ENCODE data around the gene TPP2.
A peak's percentile ranks its signal among the peaks of the same experiment; 100 is the strongest.

Gene TPP2

DNA sequence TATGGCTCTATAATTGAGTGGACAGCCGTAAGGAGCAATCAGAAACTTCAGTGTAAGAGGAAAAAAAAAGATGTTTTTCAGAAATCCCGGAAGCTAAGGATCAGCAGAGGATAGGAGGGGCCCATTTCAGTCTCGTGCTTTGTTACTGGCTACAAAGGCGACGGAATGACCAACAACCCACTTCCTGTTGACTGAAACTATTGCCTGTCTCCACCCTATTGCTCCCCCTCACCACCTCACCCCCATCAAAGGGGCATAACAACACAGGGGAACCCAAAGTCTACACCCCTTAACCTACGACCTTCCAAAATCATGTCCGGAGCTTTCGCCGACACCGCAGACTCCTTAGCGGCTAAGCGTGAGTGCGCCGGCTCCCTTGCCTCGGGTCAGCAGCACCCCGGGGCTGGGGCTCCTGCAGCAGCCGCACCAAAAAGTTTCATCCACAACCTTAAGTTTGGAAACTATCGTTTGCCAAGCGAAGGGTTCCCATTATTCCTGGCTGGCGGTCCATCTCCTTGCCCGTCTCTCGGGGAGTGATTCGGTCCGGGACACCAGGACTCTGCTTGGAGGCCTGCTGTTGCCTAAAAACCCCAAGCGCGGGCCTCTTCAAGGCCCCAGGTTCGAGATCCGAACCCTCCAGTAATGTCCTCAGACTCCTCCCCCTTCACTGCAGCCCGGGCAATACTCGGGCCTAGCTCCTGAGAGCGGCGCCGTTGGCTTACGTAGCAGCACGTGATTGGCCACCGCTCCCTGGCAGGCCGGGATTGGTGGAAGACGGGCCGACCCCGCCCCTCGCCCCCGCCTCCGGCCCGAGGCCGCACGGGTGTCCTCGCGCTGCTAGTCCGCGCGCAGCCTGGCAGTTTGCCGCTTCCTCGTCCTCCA is at the start of gene TPP2:
Gene TPP2 (plus strand): TSS at position 840 of the 882 bp plus-strand sequence. CDS start 53 bp downstream, outside the sequence.
- DNase-seq, result peak; percentile 99

- no peak for DNase-seq
These were observed 48.0 kb upstream of the TPP2 start for GRCh38 chr13:102548811-102549210.

DNA sequence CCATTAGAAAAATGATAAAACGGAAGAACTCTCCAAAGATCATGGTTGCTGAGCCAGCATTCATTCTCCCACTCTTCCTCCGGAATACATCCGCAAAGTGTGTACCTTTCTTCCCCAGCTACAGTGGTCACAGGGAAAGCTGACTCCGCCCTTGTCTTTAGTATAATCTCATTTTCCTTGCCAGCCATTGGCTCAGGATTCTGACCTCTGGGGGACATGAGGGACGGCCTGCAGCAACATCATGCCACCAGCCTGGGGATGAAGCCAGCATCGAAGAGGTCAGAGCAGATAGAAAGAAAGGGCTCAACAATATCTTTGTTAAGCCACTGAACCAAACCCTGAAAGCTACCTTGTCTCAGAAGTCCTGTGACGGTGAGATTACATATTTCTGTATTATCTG is 46.3 kb upstream of the TPP2 start:
- no peak for DNase-seq

DNA sequence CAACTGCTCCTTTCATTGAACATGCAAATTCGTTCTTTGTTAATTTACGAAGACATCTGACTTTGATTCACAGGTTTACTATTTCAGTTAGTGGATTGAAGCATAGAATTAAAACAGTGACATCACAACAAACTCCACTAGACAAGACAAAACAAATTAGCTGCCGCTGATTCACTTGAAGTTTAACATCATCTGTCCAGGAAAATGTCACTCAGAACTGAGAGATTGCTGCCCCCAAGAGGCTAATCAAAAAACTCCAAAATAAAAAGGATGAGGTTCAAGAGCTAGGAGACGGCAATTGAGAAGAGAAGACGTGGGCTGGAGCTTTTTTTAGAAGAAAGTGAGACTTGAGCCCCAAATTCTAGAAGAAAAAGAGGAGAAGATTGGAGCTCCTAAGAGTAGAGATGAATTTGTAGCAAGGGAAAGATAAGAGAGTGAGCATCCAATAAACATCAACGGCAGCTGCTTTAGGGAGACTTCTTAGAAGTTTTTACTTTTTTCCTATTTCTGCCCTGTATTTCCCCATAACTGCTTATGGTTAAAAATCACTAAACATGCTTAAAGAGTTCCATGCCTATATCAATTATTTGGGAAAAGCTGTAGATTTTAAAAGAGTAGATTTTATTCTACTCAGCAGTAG is 40.8 kb upstream of the TPP2 start:
- DNase-seq, result peak; percentile 53

DNA sequence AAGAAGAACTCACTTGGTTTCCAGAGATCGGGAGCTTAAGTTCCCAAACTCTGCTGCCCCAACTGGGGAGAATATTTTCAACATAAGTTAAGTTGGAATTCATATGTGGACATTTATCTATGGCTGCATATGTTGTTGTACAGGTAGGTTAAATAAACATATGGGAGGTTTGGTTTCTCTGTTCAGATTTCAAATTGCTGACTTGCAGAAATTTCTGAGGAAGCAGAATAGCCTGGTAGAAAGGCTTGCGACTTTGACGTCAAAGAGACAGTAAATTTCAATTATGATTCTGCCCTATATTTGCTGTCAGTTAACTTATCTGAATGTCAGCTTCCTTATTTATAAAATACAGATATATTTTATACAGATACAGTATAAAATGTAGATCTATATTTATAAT is 40.0 kb upstream of the TPP2 start:
- DNase-seq, result no peak

GRCh38 chr13:102558029-102558428 is 38.8 kb upstream of the TPP2 start:
- no peak for DNase-seq

DNA sequence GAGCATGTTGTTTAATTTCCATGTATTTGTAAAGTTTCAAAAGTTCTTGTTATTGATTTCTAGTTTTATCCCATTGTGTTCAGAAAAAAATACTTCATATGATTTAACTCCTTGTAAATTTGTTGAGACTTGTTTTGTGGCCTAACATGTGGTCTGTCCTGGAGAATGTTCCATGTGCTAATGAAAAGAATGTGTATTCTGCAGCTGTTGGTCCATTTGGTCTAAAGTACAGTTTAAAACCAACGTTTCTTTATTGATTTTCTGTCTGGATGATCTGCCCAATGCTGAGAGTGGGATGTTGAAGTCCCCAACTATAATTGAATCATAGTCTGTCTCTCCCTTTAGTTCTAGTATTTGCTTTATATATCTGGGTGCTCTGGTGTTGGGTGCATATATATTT is 34.9 kb upstream of the TPP2 start:
- DNase-seq, result no peak

GRCh38 chr13:102563267-102563666 is 33.5 kb upstream of the TPP2 start:
- no peak for DNase-seq

DNA sequence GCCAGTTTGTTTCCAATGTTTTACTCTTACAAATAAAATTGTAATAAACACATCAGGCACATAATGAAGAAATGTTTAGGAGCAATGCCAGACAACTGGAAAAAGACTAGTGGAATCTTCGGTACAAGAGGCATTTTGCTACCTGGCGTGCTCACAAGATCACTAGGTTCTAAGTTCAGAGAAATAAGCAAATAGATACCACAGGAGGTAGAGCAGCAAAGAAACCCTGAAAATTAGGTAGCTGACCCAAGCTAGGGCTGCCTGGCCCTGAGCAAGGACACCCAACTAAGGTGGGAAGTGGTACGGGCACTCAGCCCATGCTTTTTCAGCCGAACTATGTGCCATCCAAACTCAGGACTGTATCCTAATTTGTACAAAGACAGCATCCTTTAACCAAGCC is 32.2 kb upstream of the TPP2 start:
- no peak for DNase-seq

DNA sequence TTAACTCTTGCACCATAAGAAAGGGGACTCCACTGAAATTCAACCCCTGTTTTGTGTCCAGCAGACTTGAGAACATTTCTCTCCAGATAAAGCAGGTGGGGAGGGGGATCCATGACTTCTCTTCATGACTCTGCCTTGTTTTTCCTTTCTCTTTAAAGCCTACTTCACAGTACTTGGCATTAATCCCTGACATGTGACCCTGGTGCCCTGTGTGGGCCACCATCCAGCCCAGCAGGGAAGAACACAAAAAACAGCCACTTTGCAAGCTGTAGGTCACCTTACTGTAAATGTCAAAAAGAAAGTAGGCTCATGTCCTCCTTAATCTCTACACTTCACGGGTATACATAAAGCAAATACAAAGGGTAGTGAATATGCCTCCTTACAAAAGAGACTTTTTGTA is 30.3 kb upstream of the TPP2 start:
- DNase-seq, result no peak

GRCh38 chr13:102567857-102568256 is 28.9 kb upstream of the TPP2 start:
- DNase-seq, result no peak

GRCh38 chr13:102569488-102569887 is 27.3 kb upstream of the TPP2 start:
- DNase-seq, result no peak

GRCh38 chr13:102571075-102571474 is 25.7 kb upstream of the TPP2 start:
- no peak for DNase-seq

- DNase-seq, result no peak
These were observed 24.5 kb upstream of the TPP2 start for GRCh38 chr13:102572323-102572722.

GRCh38 chr13:102580552-102581169 is 16.1 kb upstream of the TPP2 start:
- DNase-seq, result peak; percentile 71

- no peak for DNase-seq
These were observed 14.5 kb upstream of the TPP2 start for GRCh38 chr13:102582256-102582655.

DNA sequence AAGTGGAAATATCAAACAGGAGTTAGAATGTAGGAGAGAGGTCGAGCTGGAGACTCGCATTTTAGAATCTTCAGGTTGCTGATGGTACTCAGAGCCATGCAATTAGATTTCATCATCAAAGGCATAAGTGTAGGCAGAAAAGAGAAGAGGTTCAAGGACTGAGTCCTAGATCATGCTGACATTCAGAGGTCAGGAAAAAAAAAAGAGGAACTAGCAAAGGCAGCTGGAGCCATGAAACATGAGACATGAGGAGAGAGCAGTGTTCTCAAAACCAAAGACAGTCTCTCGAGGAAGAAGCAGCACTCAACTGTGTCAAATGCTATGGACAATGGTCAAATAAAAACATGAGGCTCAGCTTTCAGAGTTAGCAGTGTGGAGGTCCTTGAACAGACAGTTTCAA is 12.4 kb upstream of the TPP2 start:
- no peak for DNase-seq

DNA sequence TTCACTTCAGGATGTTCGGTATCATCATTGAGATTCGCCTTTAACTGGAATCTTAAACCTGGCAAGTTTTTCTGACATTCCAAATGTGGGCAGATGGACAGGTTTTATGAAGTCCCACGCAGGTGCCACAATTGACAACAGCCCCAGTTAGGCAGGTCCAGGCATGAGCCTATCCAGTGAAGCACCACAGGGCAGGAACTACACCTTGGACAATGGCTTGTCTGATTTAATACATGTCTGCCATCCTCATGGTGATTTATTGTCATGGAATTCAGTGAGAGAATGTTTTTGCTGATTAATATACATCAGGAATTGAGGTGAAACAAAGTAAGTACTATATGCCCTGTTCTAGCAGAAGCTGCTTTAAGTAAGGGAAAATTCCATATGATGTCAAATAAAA is 10.2 kb upstream of the TPP2 start:
- no peak for DNase-seq

DNA sequence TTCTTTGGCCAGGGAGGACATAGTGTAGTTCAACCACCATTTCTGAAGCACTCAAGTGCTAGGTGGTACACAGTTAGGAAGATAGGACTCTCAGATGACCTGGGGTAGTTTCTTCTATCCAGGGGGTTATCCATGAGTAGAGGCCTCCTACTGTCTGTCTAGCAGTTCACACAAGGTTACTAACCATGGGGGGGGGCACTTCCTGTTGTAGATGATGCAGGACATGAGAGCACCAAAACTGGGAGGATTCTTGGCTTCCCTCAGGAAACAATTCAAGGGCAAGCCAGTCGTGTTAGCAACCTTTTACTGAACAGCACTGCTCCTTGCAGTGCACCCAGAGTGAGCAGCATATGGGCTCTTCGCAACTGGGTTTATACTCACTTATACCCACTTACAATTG is 8.9 kb upstream of the TPP2 start:
- DNase-seq, result no peak

DNA sequence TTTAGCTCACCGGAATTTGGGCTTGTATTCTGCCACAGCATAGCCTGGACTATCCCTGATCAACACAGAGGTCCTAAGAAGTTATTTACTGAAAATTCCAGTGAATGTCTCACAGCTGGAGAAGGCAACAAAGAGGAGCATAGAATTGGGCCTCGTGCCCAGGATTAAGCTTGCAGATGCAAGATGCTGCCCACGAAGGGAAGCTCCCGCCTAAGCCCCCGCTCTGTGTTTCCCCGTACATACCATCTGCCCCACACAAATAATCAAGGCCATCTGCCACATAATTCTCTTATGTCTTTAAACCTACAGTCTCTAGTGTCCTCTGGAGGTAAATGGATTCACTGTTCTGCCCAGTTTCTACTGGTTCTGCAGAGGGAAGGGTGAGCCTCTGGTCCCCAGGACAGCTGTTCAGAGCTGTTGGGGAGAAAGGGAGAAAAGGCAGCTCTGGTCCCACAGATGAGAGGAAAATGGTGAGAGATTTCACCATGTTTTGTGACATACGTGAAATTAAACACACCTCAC is 7.4 kb upstream of the TPP2 start:
- DNase-seq, result no peak

GRCh38 chr13:102591988-102592781 is 4.6 kb upstream of the TPP2 start:
- peak; percentile 87 for DNase-seq

GRCh38 chr13:102593466-102593865 is 3.3 kb upstream of the TPP2 start:
- no peak for DNase-seq

Data from activated CD4-positive, alpha-beta T cell treated with anti-CD3 and anti-CD28 coated beads, Interleukin-2, Interleukin-6, amounts not matched to agents 100 ng/mL and 50 ng/mL, durations not matched to agents 16 hours and 8 hours (primary cell).